Measurements from ENCODE around the gene ALPI. TPM values are rescaled to one million over a fixed set of nuclear protein-coding genes. Genes with fewer than 3 reads are reported as not detected.

ALPI gene
- total RNA-seq, 1 donor from 2014 or later: not detected

DNA sequence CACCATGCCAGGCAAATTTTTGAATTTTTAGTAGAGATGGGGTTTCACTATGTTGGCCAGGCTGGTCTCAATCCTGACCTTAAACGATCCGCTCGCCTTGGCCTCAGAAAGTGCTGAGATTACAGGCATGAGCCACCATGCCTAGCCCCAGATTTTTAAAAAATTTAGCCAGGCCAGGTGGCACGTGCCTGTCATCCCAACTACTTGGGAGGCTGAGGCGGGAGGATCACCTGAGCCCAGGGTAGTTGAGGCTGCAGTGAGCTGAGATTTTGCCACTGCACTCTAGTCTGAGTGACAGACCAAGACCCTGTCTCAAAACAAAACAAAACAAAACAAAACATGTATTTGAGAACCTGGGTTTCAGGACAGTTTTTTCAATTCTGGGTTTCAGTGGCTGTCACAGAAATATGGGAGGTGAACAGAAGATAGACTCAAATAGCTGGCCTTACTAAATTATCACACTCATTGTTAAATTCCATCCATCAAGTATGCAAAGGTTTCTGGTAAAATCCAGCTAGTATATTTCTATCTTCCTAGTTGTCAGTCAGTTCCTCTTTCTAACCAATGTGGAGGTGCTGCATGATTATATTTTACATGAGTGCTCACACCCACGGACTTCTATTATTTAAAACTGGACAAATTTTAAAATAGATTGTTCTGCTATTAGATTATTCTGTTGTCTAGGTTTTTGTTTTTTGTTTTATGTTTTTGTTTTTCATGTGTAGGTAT lies 43.9 kb upstream of the ALPI start:
- Mint-ChIP-seq H3K4me3 (no peak overlapping the region), H3K27me3 (ENCODE audit: low read depth) (peaks cover 54% of the 10 kb centered on the region), H3K36me3 (ENCODE audit: low read depth) (no peaks in the 10 kb centered on the region), H3K9me3 (no peaks in the 10 kb centered on the region), H3K4me1 (no peaks in the 10 kb centered on the region), H3K27ac (ENCODE audit: unreplicated experiment) (no peak overlapping the region)
- TF ChIP-seq, protein P1, sequence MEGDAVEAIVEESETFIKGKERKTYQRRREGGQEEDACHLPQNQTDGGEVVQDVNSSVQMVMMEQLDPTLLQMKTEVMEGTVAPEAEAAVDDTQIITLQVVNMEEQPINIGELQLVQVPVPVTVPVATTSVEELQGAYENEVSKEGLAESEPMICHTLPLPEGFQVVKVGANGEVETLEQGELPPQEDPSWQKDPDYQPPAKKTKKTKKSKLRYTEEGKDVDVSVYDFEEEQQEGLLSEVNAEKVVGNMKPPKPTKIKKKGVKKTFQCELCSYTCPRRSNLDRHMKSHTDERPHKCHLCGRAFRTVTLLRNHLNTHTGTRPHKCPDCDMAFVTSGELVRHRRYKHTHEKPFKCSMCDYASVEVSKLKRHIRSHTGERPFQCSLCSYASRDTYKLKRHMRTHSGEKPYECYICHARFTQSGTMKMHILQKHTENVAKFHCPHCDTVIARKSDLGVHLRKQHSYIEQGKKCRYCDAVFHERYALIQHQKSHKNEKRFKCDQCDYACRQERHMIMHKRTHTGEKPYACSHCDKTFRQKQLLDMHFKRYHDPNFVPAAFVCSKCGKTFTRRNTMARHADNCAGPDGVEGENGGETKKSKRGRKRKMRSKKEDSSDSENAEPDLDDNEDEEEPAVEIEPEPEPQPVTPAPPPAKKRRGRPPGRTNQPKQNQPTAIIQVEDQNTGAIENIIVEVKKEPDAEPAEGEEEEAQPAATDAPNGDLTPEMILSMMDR (conservative IDR thresholded peaks at IDR 0.05): no peak
- DNase-seq (ENCODE audit: low read depth, low spot score): no peak

DNA sequence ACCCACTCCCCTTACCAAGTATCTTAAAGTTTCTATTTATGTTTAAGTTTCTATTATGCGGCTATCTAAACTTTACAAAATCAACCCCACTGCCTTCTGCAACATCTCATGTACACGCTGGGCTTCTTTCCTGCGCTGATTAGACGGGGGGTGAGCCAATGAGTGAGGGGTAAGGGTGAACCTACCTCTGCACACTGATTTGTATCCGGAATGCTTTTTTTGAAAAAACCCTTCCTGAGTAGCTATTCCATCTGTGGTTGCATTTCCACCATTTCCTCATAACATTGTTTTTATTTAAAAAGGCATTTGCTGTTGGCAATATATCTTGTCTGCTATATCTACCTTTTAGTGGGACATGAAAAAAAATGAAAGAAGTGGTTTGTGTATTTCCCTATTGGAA lies 43.0 kb upstream of the ALPI start:
- Mint-ChIP-seq H3K4me1 (no peaks in the 10 kb centered on the region), H3K27ac (ENCODE audit: unreplicated experiment) (no peak overlapping the region), H3K9me3 (no peaks in the 10 kb centered on the region), H3K36me3 (ENCODE audit: low read depth) (no peaks in the 10 kb centered on the region), H3K27me3 (ENCODE audit: low read depth) (peaks cover 63% of the 10 kb centered on the region), H3K4me3 (no peak overlapping the region)
- no peak for DNase-seq (ENCODE audit: low read depth, low spot score)
- TF ChIP-seq, protein P1 (conservative IDR thresholded peaks at IDR 0.05): no peak

DNA sequence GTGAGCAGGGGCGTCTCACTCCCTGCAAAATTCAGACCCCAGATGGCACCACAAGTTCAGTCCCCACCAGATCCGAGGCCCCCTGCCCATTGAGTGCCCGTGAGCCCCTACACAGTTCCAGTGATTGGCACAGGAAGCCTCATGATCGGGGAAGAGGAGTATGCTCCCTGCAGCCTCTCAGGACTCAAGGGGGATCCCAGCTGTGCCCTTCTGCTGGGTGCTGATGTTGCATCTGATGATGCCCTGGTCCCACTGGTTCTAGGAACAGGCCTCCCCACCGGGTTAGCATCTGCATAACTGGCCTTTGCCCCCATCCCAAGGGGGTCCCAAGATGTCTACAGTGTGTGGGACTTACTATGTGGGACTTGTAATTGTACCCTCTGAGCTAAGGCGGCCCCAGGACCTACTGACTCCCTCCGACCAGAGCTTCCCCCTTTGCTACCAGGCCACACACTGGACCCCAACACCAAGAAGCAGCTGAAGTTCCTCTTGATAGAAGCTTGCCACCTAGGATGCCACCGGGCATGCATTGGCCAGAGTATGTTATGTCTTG lies 40.7 kb upstream of the ALPI start:
- Mint-ChIP-seq H3K4me1 (peaks cover 9% of the 10 kb centered on the region), H3K4me3 (no peak overlapping the region), H3K36me3 (ENCODE audit: low read depth) (no peaks in the 10 kb centered on the region), H3K27ac (ENCODE audit: unreplicated experiment) (no peak overlapping the region), H3K27me3 (ENCODE audit: low read depth) (peaks cover 86% of the 10 kb centered on the region), H3K9me3 (no peaks in the 10 kb centered on the region)
- TF ChIP-seq, protein P1 (conservative IDR thresholded peaks at IDR 0.05): no peak
- no peak for DNase-seq (ENCODE audit: low read depth, low spot score)

DNA sequence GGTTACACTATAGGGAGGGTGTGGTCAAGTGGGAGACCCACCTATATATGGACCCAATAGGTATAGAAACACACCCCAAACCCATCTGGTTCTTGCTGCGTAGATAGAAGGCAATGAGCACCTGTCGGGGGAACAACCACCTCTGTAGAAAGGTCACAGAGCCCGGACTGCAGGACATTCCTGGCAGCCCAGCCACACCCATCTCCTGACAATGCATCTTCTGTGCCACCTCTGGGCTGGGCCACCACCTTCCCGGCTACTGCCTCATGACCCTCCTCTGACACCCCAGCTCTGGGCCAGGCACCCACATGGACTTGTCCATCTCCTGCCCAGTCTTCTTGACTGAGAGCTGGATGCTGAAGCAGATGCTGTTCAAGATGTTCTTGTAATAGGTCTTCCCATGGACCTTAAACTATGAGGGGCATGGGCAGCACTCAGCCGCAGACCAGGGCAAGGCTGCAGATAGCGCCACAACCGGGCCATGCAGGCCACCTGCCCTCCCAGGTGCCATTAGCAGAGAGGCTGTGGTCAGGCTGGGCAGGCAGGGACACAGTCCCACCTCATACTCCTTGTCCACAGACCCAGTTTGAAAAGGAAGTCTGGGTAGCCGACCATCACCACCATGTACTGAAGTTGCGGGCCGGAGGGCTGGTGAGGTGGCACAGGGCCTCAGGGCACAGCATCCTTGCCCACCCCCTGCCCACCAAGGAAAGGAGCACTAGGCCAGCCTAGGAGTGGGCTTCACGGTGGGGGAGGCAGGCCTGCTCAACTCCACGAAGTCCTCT lies 40.0 kb upstream of the ALPI start:
- peaks cover 86% of the 10 kb centered on the region for H3K27me3 Mint-ChIP-seq (ENCODE audit: low read depth)
- no peak overlapping the region for H3K4me3 Mint-ChIP-seq
- TF ChIP-seq, protein P1 (conservative IDR thresholded peaks at IDR 0.05): no peak
- H3K27ac Mint-ChIP-seq (ENCODE audit: unreplicated experiment): no peak overlapping the region
- H3K4me1 Mint-ChIP-seq: peaks cover 9% of the 10 kb centered on the region
- H3K9me3 Mint-ChIP-seq: no peaks in the 10 kb centered on the region
- no peak for DNase-seq (ENCODE audit: low read depth, low spot score)
- H3K36me3 Mint-ChIP-seq (ENCODE audit: low read depth): no peaks in the 10 kb centered on the region

DNA sequence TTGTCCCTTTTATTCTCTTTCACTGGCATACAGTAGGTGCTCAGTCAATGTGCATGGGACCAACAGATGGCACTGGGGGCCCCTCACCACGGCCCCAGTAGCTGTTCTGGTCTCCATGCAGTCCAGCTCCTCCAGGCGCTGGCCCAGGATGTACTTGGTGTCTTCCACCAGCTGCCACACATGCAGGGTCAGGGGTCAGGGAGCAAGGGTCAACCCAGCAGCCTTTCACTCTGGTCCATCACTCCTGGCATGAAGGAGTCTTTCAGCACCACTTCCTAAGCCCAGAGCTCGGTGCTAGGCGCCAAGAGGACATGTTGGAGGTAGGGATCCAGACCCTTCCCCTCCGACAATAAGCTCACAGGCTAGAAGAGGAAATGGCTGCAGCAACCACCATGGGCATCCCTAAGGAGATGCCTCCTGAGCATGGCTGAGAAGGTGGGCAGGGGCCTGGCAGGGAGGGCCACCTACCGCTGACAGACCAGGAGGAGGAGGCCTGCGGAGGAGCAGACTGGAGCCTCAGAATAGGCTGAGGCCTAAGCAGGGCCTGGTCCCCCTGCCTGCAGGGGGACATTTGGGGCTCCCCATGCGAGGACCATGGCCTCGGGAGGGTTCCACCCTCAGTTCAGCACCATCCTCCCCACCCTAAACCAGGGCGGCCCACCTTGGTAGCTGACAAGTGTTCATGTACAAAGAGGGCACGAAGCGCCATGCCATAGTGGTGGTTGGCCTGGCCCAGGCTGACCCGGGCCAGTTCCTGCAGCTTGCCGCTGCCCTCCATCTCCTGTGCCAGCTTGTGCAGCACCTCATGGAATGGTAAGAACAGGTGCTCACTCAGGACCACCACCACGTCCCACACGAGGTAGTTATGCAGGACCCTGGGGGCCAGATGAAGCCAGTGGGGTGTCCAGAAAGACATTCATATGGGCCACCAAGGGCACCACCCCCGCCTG lies 39.2 kb upstream of the ALPI start:
- Mint-ChIP-seq H3K27me3 (ENCODE audit: low read depth) (peaks cover 88% of the 10 kb centered on the region), H3K36me3 (ENCODE audit: low read depth) (no peaks in the 10 kb centered on the region), H3K4me1 (peaks cover 9% of the 10 kb centered on the region), H3K4me3 (no peak overlapping the region), H3K27ac (ENCODE audit: unreplicated experiment) (no peak overlapping the region), H3K9me3 (no peaks in the 10 kb centered on the region)
- no peak for DNase-seq (ENCODE audit: low read depth, low spot score)
- TF ChIP-seq, protein P1 (conservative IDR thresholded peaks at IDR 0.05): no peak

Measured in neural crest cell (in vitro differentiated cells).